ENCODE results near the gene GLT6D1.

DNA sequence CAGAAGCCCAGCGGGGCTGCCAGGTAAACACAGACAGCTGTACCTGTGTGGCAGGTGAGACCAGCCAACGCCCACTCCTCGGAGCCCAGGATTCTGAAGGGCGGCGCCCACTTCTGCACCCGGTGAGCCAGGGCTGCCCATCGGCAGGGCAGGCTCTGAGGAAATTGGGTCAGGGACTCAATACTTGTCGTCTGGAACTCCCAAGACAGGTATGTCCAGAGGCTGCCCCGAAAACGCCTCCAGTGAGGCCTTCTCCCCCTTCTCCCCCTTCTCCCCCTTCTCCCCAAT, 19.8 kb downstream of the GLT6D1 start:
- TF ChIP-seq, protein P1, sequence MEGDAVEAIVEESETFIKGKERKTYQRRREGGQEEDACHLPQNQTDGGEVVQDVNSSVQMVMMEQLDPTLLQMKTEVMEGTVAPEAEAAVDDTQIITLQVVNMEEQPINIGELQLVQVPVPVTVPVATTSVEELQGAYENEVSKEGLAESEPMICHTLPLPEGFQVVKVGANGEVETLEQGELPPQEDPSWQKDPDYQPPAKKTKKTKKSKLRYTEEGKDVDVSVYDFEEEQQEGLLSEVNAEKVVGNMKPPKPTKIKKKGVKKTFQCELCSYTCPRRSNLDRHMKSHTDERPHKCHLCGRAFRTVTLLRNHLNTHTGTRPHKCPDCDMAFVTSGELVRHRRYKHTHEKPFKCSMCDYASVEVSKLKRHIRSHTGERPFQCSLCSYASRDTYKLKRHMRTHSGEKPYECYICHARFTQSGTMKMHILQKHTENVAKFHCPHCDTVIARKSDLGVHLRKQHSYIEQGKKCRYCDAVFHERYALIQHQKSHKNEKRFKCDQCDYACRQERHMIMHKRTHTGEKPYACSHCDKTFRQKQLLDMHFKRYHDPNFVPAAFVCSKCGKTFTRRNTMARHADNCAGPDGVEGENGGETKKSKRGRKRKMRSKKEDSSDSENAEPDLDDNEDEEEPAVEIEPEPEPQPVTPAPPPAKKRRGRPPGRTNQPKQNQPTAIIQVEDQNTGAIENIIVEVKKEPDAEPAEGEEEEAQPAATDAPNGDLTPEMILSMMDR (conservative IDR thresholded peaks at IDR 0.05; ENCODE audit: low read length), result no peak
- no peak for TF ChIP-seq EZH2phosphoT487 (IDR thresholded peaks at IDR 0.05; ENCODE audit: borderline replicate concordance, low read depth, low read length)

Data from OCI-LY7 (cell line).